Keratinocyte (primary cell): ENCODE results near the gene SEC24C. TPM values are rescaled to one million over a fixed set of nuclear protein-coding genes. Genes with fewer than 3 reads are reported as not detected.

Experiments used
- DNase-seq: peaks from one replicate; pipeline ENCODE4 v3.0.0-alpha.2; 2011; ENCODE audit warnings: low read depth, missing footprints, low spot score
- FAIRE-seq: peaks from 2 replicates; lab custom pipeline; 2011; peaks lifted over from hg19 to GRCh38; lab: Jason Lieb, UNC
- H2AFZ ChIP-seq: 2 replicates; pipeline ENCODE4 v1.6.0; 2012; ENCODE audit warnings: low read length, control low read depth, inconsistent platforms; ENCODE audit not compliant: control insufficient read depth
- H3K27ac ChIP-seq: 2 replicates; pipeline ENCODE4 v1.5.1; 2011; ENCODE audit warnings: low read length; ENCODE audit not compliant: control insufficient read depth, insufficient read depth
- H3K27me3 ChIP-seq: 3 replicates; pipeline ENCODE4 v1.6.0; 2011; ENCODE audit warnings: low read length; ENCODE audit not compliant: control insufficient read depth, insufficient read depth; ENCODE audit errors: extremely low read depth
- H3K36me3 ChIP-seq, 2 experiments: 2 replicates in 1 of 2; 3 replicates in 1 of 2; pipeline ENCODE4 v1.5.1; 2011; ENCODE audit warnings: low read length in 2 of 2, mild to moderate bottlenecking in 1 of 2; ENCODE audit not compliant: control insufficient read depth in 2 of 2, insufficient read depth in 2 of 2; ENCODE audit errors: extremely low read depth in 1 of 2
- H3K4me1 ChIP-seq: 3 replicates; pipeline ENCODE4 v1.5.1; 2011; ENCODE audit warnings: low read length; ENCODE audit not compliant: control insufficient read depth, insufficient read depth; ENCODE audit errors: extremely low read depth
- H3K4me2 ChIP-seq: 3 replicates; pipeline ENCODE4 v1.6.0; 2011; ENCODE audit warnings: low read depth, low read length; ENCODE audit not compliant: control insufficient read depth, insufficient read depth; ENCODE audit errors: extremely low read depth
- H3K4me3 ChIP-seq, 3 experiments: fragments of 200-600 bp in 1 of 3; sonication (generic) in 1 of 3; 2 replicates in 2 of 3; 3 replicates in 1 of 3; pipeline ENCODE4 v1.5.1; 2011 to 2016; ENCODE audit warnings: low read length in 3 of 3, mild to moderate bottlenecking in 3 of 3, control low read depth in 2 of 3, inconsistent platforms in 1 of 3, low read depth in 1 of 3, mixed read lengths in 1 of 3, mixed run types in 1 of 3, moderate library complexity in 1 of 3; ENCODE audit not compliant: control insufficient read depth in 2 of 3, insufficient read depth in 2 of 3; ENCODE audit errors: extremely low read depth in 1 of 3
- H3K79me2 ChIP-seq: 2 replicates; pipeline ENCODE4 v1.6.0; 2012; ENCODE audit warnings: low read length; ENCODE audit not compliant: control insufficient read depth, insufficient read depth
- H3K9ac ChIP-seq: 3 replicates; pipeline ENCODE4 v1.6.0; 2011; ENCODE audit warnings: low read length; ENCODE audit not compliant: control insufficient read depth, insufficient read depth; ENCODE audit errors: extremely low read depth
- H3K9me1 ChIP-seq: 3 replicates; pipeline ENCODE4 v1.6.0; 2011; ENCODE audit warnings: low read length; ENCODE audit not compliant: control insufficient read depth, insufficient read depth; ENCODE audit errors: extremely low read depth
- H3K9me3 ChIP-seq: 2 replicates; pipeline ENCODE4 v1.5.1; 2012; ENCODE audit warnings: low read depth, low read length; ENCODE audit not compliant: control insufficient read depth
- H4K20me1 ChIP-seq: 3 replicates; pipeline ENCODE4 v1.6.0; 2011; ENCODE audit warnings: low read length; ENCODE audit not compliant: control insufficient read depth, insufficient read depth; ENCODE audit errors: extremely low read depth
- CTCF ChIP-seq, 3 experiments: IDR thresholded peaks in 1 of 3; conservative IDR thresholded peaks in 1 of 3; optimal IDR thresholded peaks in 1 of 3; 2 replicates in 2 of 3; 3 replicates in 1 of 3; pipeline versions ENCODE3 to v1.5.1; 2011; ENCODE audit warnings: low read length in 3 of 3, mild to moderate bottlenecking in 3 of 3, moderate library complexity in 2 of 3, control low read depth in 1 of 3, inconsistent platforms in 1 of 3; ENCODE audit not compliant: insufficient read depth in 2 of 3; ENCODE audit errors: extremely low read depth in 1 of 3
- EZH2 ChIP-seq: IDR thresholded peaks from one replicate; pipeline ENCODE4 v1.6.1; 2012; ENCODE audit warnings: inconsistent platforms, mild to moderate bottlenecking, low read length, moderate library complexity
- dilution Hi-C: fragments of 300-500 bp; cut with MboI; formaldehyde crosslinking; loops from one replicate; pipeline ENCODE4 v1.7.0; 2020; ENCODE audit warnings: low sequenced_read_pairs; ENCODE audit not compliant: extremely low pct_ligation_motif_present
- polyA plus RNA-seq, 5 experiments: library from polyadenylated mRNA; depleted of rRNA in 3 of 5; stranded (reverse) in 3 of 5; stranded (forward) in 1 of 5; unstranded in 1 of 5; fragments of >200 nt; gene quantifications; 1 replicate in 1 of 5; 2 replicates in 3 of 5; 3 replicates in 1 of 5; pipeline versions ENCODE4 v1.2.1 to v1.2.3, GENCODE V29; 2011 to 2012; ENCODE audit warnings: missing spikeins in 2 of 5, low read depth in 1 of 5, low replicate concordance in 1 of 5

The SEC24C gene
- polyA plus RNA-seq, 1 donor (not counting 4 experiments of a cell fraction or from before 2014, with no cell fraction given): 65.3 TPM

GRCh38 chr10:73781879-73782748 is 37.9 kb downstream of the SEC24C start, which contains the start of gene CHCHD1:
Gene CHCHD1, plus strand, starts transcription at chr10:73782048. Its CDS starts 28 bp downstream, at chr10:73782076.
- H3K4me3 ChIP-seq: peak within 1 kb of the TSS; percentile 85 to 99 (median 89)
- H3K27me3 ChIP-seq: no peaks in the 10 kb centered on the region
- peak within 1 kb of the TSS; percentile 91 for H3K9ac ChIP-seq
- H3K27ac ChIP-seq: peak within 1 kb of the TSS; percentile 82
- no peaks in the 10 kb centered on the region for H3K9me3 ChIP-seq
- peak; percentile 17 for FAIRE-seq
- H4K20me1 ChIP-seq: peaks cover 3% of the 10 kb centered on the region
- peaks cover 53% of the 10 kb centered on the region for H3K79me2 ChIP-seq
- dilution Hi-C loops: no loop called here
- peak within 1 kb of the TSS; percentile 99 for H3K4me2 ChIP-seq
- H3K36me3 ChIP-seq: peaks cover 3 to 6% of the 10 kb centered on the region in 2 experiments
- TF ChIP-seq EZH2: no peak
- TF ChIP-seq CTCF (optimal IDR thresholded peaks at IDR 0.05 in 1 of 3, IDR thresholded peaks at IDR 0.05 in 1 of 3, conservative IDR thresholded peaks at IDR 0.05 in 1 of 3; ENCODE audit: extremely low read depth in 1 of 3, insufficient read depth in 2 of 3, low read length in 3 of 3): no peak
- no peaks in the 10 kb centered on the region for H3K9me1 ChIP-seq
- H3K4me1 ChIP-seq: peaks cover 23% of the 10 kb centered on the region
- DNase-seq: peak; percentile 28
- H2AFZ ChIP-seq: peak within 1 kb of the TSS; percentile 92

- dilution Hi-C loops: no loop called here
- Histone ChIP-seq H3K9me3 (no peaks in the 10 kb centered on the region), H3K36me3 (peaks cover 3 to 6% of the 10 kb centered on the region in 2 experiments), H3K9ac (peak overlapping the region; percentile 91), H3K4me3 (peak overlapping the region; percentile 85 to 99 (median 89)), H3K27me3 (no peaks in the 10 kb centered on the region), H3K27ac (peak overlapping the region; percentile 82), H3K79me2 (peaks cover 58% of the 10 kb centered on the region), H2AFZ (no peak overlapping the region), H3K4me2 (peak overlapping the region; percentile 99), H3K4me1 (peaks cover 25% of the 10 kb centered on the region), H3K9me1 (no peaks in the 10 kb centered on the region), H4K20me1 (peaks cover 3% of the 10 kb centered on the region)
- FAIRE-seq (no peak), DNase-seq (no peak)
- TF ChIP-seq CTCF (optimal IDR thresholded peaks at IDR 0.05 in 1 of 3, IDR thresholded peaks at IDR 0.05 in 1 of 3, conservative IDR thresholded peaks at IDR 0.05 in 1 of 3; ENCODE audit: extremely low read depth in 1 of 3, insufficient read depth in 2 of 3, low read length in 3 of 3) (no peak), EZH2 (no peak)
These were observed 38.5 kb downstream of the SEC24C start for GRCh38 chr10:73782749-73783085.
